HepG2 (cell line): ENCODE results near the gene TEKT5. TPM values are rescaled to one million over a fixed set of nuclear protein-coding genes. Genes with fewer than 3 reads are reported as not detected.

ENCODE experiments used
- HNF4G ChIP-seq, 2 experiments: sonication (generic) in 1 of 2; formaldehyde crosslinking in 1 of 2; IDR thresholded peaks; 2 replicates each; pipeline versions ENCODE4 v1.4.0 to v1.6.1; 2011 to 2020; ENCODE audit warnings: borderline replicate concordance in 2 of 2, low read depth in 2 of 2, mild to moderate bottlenecking in 2 of 2, low read length in 1 of 2, missing genetic modification reagents in 1 of 2, moderate library complexity in 1 of 2
- HOXA7 ChIP-seq: sonication (generic); formaldehyde crosslinking; IDR thresholded peaks from 2 replicates; pipeline ENCODE4 v1.8.1; 2022; ENCODE audit warnings: mild to moderate bottlenecking, missing genetic modification reagents, moderate library complexity
- KDM5B ChIP-seq: sonication (generic); formaldehyde crosslinking; IDR thresholded peaks from 2 replicates; pipeline ENCODE4 v1.4.0; 2020; ENCODE audit warnings: missing genetic modification reagents, mild to moderate bottlenecking, borderline replicate concordance
- RFX3 ChIP-seq: IDR thresholded peaks from 2 replicates; pipeline ENCODE4 v1.6.1; 2016; ENCODE audit warnings: missing biosample characterization, missing genetic modification reagents
- ZFP41 ChIP-seq: sonication (generic); formaldehyde crosslinking; IDR thresholded peaks from 2 replicates; pipeline ENCODE4 v1.4.0; 2020; ENCODE audit warnings: mild to moderate bottlenecking, missing genetic modification reagents, borderline replicate concordance
- ZNF337 ChIP-seq: sonication (generic); formaldehyde crosslinking; IDR thresholded peaks from 2 replicates; pipeline ENCODE4 v1.5.1; 2020; ENCODE audit warnings: missing genetic modification reagents, low read depth, mild to moderate bottlenecking, borderline replicate concordance
- ZNF468 ChIP-seq: sonication (generic); formaldehyde crosslinking; IDR thresholded peaks from 2 replicates; pipeline ENCODE4 v1.8.0; 2022; ENCODE audit warnings: mild to moderate bottlenecking, moderate library complexity, missing genetic modification reagents
- ZNF589 ChIP-seq: sonication (generic); formaldehyde crosslinking; conservative IDR thresholded peaks from 2 replicates; pipeline ENCODE4 v1.8.0; 2022; ENCODE audit warnings: mild to moderate bottlenecking, moderate library complexity, missing genetic modification reagents
- ZNF709 ChIP-seq: sonication (generic); formaldehyde crosslinking; IDR thresholded peaks from 2 replicates; pipeline ENCODE4 v1.5.0; 2020; ENCODE audit warnings: mild to moderate bottlenecking, missing genetic modification reagents
- ZNF790 ChIP-seq: sonication (generic); formaldehyde crosslinking; IDR thresholded peaks from 2 replicates; pipeline ENCODE4 v1.8.0; 2022; ENCODE audit warnings: missing genetic modification reagents, mild to moderate bottlenecking, borderline replicate concordance
- polyA plus RNA-seq, 8 experiments: library from polyadenylated mRNA; depleted of rRNA in 3 of 8; stranded (reverse) in 7 of 8; unstranded in 1 of 8; fragments of >200 nt; fragmentation: Illumina TruSeq in 4 of 8; extraction: Trizol in 4 of 8; gene quantifications; 2 replicates each; pipeline versions ENCODE4 v1.2.1 to v1.2.3, GENCODE V29; 2011 to 2016; ENCODE audit warnings: low read depth in 4 of 8, missing spikeins in 1 of 8, mixed read lengths in 1 of 8; ENCODE audit not compliant: insufficient read depth in 1 of 8
- total RNA-seq, 5 experiments: library from RNA; depleted of rRNA; stranded (reverse); fragments of >200 nt; fragmentation: Illumina TruSeq; extraction: Trizol; gene quantifications; 2 replicates each; pipeline ENCODE4 v1.2.3, GENCODE V29; 2016; ENCODE audit warnings: low read depth in 1 of 5
- TF ChIP-seq, protein P1 (sequence below): sonication (generic); formaldehyde crosslinking; IDR thresholded peaks from 2 replicates; pipeline ENCODE4 v1.4.0; 2020; ENCODE audit warnings: missing genetic modification reagents
- TF ChIP-seq, protein P2 (sequence below): sonication (generic); formaldehyde crosslinking; IDR thresholded peaks from 2 replicates; pipeline ENCODE4 v1.4.0; 2020; ENCODE audit warnings: missing genetic modification reagents, borderline replicate concordance
- TF ChIP-seq, protein P3 (sequence below): sonication (generic); formaldehyde crosslinking; IDR thresholded peaks from 2 replicates; pipeline ENCODE4 v1.8.1; 2022; ENCODE audit warnings: low read depth, mild to moderate bottlenecking, missing genetic modification reagents
- TF ChIP-seq, protein P4 (sequence below), 2 experiments: fragments of 450-650 bp in 1 of 2; sonication (generic) in 1 of 2; formaldehyde crosslinking; IDR thresholded peaks; 2 replicates each; pipeline versions ENCODE4 v1.5.0 to v1.8.0; 2020 to 2022; ENCODE audit warnings: mild to moderate bottlenecking in 1 of 2, missing genetic modification reagents in 1 of 2

The TEKT5 gene
- total and polyA plus RNA-seq, 2 of the 13 experiments (the other 11 are each of a cell fraction or from before 2014, with no cell fraction given) = 0.16 TPM; not detected in 1

DNA sequence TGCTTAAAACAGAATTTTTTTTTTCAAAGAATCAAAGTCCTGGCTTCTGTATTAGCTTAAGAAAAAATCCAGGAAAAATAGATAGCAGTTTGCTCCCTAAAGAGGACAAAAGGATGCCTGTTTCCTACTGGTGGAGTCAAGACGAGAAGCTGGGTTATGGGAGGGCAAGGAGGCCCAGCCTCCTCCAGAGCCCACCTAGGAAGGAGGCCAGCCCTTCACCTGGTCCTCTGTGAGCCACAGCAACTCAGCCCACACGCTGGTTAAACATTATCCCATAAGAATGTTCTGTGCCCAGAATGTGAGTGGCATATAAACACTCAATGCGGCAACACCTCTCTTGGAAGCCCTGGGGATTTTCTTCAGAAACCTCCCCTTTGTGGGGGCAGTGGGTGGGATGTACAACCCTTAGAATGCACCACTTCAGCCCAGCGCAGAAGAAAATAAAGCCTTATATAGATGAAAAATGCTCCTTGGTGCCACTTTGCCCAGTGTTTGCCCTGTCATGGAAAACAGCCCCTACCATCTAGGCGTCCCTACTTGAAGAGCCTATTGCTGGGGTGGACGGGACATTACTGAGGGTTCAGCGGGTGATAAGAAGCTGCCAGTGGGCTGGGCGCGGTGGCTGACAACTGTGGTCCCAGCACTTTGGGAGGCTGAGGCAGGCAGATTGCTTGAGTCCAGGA lies 48.0 kb downstream of the TEKT5 start (continued):
- TF ChIP-seq, protein P1, sequence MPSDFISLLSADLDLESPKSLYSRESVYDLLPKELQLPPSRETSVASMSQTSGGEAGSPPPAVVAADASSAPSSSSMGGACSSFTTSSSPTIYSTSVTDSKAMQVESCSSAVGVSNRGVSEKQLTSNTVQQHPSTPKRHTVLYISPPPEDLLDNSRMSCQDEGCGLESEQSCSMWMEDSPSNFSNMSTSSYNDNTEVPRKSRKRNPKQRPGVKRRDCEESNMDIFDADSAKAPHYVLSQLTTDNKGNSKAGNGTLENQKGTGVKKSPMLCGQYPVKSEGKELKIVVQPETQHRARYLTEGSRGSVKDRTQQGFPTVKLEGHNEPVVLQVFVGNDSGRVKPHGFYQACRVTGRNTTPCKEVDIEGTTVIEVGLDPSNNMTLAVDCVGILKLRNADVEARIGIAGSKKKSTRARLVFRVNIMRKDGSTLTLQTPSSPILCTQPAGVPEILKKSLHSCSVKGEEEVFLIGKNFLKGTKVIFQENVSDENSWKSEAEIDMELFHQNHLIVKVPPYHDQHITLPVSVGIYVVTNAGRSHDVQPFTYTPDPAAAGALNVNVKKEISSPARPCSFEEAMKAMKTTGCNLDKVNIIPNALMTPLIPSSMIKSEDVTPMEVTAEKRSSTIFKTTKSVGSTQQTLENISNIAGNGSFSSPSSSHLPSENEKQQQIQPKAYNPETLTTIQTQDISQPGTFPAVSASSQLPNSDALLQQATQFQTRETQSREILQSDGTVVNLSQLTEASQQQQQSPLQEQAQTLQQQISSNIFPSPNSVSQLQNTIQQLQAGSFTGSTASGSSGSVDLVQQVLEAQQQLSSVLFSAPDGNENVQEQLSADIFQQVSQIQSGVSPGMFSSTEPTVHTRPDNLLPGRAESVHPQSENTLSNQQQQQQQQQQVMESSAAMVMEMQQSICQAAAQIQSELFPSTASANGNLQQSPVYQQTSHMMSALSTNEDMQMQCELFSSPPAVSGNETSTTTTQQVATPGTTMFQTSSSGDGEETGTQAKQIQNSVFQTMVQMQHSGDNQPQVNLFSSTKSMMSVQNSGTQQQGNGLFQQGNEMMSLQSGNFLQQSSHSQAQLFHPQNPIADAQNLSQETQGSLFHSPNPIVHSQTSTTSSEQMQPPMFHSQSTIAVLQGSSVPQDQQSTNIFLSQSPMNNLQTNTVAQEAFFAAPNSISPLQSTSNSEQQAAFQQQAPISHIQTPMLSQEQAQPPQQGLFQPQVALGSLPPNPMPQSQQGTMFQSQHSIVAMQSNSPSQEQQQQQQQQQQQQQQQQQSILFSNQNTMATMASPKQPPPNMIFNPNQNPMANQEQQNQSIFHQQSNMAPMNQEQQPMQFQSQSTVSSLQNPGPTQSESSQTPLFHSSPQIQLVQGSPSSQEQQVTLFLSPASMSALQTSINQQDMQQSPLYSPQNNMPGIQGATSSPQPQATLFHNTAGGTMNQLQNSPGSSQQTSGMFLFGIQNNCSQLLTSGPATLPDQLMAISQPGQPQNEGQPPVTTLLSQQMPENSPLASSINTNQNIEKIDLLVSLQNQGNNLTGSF (CRISPR knock-in tag) = no peak
- TF ChIP-seq ZNF337 (CRISPR knock-in tag) = no peak
- TF ChIP-seq ZNF709 (CRISPR knock-in tag) = no peak
- TF ChIP-seq ZNF589 (CRISPR knock-in tag) = no peak
- TF ChIP-seq HNF4G (IDR thresholded peaks at IDR 0.05; ENCODE audit: borderline replicate concordance, low read depth, low read length) = 0 out of 2 replicates have a peak, but pooled peaks have one; percentile 43
- no peak for TF ChIP-seq HNF4G (CRISPR knock-in tag; IDR thresholded peaks at IDR 0.05; ENCODE audit: borderline replicate concordance, low read depth)
- TF ChIP-seq, protein P2, sequence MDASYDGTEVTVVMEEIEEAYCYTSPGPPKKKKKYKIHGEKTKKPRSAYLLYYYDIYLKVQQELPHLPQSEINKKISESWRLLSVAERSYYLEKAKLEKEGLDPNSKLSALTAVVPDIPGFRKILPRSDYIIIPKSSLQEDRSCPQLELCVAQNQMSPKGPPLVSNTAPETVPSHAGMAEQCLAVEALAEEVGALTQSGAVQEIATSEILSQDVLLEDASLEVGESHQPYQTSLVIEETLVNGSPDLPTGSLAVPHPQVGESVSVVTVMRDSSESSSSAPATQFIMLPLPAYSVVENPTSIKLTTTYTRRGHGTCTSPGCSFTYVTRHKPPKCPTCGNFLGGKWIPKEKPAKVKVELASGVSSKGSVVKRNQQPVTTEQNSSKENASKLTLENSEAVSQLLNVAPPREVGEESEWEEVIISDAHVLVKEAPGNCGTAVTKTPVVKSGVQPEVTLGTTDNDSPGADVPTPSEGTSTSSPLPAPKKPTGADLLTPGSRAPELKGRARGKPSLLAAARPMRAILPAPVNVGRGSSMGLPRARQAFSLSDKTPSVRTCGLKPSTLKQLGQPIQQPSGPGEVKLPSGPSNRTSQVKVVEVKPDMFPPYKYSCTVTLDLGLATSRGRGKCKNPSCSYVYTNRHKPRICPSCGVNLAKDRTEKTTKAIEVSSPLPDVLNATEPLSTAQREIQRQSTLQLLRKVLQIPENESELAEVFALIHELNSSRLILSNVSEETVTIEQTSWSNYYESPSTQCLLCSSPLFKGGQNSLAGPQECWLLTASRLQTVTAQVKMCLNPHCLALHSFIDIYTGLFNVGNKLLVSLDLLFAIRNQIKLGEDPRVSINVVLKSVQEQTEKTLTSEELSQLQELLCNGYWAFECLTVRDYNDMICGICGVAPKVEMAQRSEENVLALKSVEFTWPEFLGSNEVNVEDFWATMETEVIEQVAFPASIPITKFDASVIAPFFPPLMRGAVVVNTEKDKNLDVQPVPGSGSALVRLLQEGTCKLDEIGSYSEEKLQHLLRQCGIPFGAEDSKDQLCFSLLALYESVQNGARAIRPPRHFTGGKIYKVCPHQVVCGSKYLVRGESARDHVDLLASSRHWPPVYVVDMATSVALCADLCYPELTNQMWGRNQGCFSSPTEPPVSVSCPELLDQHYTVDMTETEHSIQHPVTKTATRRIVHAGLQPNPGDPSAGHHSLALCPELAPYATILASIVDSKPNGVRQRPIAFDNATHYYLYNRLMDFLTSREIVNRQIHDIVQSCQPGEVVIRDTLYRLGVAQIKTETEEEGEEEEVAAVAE (CRISPR knock-in tag) = no peak
- TF ChIP-seq, protein P3, sequence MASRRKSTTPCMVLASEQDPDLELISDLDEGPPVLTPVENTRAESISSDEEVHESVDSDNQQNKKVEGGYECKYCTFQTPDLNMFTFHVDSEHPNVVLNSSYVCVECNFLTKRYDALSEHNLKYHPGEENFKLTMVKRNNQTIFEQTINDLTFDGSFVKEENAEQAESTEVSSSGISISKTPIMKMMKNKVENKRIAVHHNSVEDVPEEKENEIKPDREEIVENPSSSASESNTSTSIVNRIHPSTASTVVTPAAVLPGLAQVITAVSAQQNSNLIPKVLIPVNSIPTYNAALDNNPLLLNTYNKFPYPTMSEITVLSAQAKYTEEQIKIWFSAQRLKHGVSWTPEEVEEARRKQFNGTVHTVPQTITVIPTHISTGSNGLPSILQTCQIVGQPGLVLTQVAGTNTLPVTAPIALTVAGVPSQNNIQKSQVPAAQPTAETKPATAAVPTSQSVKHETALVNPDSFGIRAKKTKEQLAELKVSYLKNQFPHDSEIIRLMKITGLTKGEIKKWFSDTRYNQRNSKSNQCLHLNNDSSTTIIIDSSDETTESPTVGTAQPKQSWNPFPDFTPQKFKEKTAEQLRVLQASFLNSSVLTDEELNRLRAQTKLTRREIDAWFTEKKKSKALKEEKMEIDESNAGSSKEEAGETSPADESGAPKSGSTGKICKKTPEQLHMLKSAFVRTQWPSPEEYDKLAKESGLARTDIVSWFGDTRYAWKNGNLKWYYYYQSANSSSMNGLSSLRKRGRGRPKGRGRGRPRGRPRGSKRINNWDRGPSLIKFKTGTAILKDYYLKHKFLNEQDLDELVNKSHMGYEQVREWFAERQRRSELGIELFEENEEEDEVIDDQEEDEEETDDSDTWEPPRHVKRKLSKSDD (CRISPR knock-in tag) = no peak
- TF ChIP-seq HOXA7 (CRISPR knock-in tag) = no peak
- TF ChIP-seq, protein P4, sequence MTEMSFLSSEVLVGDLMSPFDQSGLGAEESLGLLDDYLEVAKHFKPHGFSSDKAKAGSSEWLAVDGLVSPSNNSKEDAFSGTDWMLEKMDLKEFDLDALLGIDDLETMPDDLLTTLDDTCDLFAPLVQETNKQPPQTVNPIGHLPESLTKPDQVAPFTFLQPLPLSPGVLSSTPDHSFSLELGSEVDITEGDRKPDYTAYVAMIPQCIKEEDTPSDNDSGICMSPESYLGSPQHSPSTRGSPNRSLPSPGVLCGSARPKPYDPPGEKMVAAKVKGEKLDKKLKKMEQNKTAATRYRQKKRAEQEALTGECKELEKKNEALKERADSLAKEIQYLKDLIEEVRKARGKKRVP (CRISPR knock-in tag; IDR thresholded peaks at IDR 0.05) = no peak
- TF ChIP-seq KDM5B (CRISPR knock-in tag) = no peak
- TF ChIP-seq ZNF790 (CRISPR knock-in tag) = no peak
- no peak for TF ChIP-seq RFX3 (CRISPR knock-in tag)
- TF ChIP-seq ZFP41 (CRISPR knock-in tag) = no peak
- no peak for TF ChIP-seq ZNF468 (CRISPR knock-in tag)
